ENCODE measurements around the gene PTCH2.

PTCH2 gene

DNA sequence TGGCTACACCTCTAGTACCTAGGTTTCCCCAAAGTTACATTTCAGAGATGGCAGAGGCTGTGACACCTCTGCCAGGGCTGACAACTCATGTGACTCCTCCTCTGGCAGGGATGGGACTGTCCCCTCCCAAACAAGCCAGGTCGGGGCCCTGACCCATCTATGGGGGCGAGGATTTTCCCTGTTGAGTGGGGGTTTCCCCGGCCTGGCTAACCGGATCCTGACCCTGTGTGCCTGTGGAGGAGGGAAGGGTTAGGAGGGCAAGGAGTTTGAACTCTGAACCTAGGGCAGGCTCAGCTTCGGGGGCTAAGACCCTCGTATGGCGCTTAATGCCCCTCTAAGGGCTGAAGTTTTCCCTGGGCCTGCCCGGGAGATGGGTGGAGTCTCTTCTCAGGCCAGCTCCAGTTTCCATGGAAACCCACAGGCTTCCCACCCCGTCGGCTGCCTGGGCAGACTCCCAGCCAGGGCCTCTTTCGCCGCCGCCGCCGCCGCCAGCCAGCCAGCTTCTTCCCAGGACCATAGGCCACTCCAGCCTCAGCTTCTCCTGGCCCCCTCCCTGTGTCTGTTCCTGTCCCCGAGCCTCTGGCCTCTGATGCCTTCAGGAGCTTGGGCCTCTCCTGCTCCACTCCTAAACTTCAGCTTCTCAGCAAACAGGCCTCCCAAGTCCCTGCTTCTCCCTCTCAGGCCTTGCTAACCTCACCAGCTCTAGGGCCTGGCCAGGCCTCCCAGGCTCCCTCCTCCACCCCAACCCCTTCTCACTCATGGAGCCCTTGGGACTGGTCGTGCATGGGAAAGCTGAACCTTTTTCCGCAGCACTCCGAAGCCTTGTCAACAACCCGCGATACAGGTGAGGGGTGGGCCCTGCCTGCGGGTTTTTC lies 34.8 kb downstream of the PTCH2 start, which contains the start of gene BTBD19:
Gene BTBD19 (plus strand): TSS at position 461 of the 875 bp plus-strand sequence. CDS start 298 bp downstream, at position 759.
- FAIRE-seq, result no peak

DNA sequence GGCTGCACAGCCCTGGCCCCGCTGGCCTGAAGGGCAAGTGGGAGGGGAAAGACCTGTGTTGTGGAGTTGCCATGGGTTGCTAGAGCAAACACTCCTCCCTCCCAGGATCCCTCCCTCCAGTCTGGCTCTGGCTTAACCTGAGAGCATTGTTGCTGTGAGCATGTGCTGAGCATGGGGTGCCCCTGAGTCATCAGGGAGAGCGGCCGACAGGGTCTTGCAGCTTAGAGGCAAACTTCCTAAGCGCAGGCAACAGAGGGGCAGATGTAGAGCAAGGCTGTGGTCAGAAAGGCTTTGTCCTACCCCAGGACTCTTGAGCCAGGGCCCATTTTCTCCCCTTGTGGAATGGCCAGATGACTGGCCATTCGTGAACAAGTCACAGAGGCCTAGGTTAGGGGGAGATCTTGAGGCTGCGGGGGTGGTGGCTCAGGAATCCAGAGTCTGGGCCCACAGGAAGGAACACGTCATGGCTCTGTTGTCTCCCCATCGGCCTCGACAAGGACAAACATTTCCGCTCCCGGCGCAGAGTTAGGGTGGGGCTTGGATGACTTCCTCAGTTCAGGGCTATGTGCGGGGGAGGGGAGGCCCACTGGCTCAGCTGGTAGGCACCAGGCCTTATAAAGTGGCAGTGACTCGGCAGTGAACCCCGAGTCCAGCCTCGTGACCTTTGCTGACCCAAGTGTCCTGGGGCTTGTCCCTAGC lies 35.5 kb downstream of the PTCH2 start:
- FAIRE-seq (peak; percentile 76), DNase-seq (ENCODE audit: insufficient read length, low spot score) (peak; percentile 95)
- peak; percentile 33; the same call in 1 of the 2 replicates for TF ChIP-seq POLR2A (IDR thresholded peaks at IDR 0.05; ENCODE audit: low read depth, low read length)

More for the DNA sequence above, 34.8 kb downstream of the PTCH2 start, which contains the start of gene BTBD19:
- DNase-seq (ENCODE audit: insufficient read length, low spot score), result no peak
- no peak for TF ChIP-seq POLR2A (IDR thresholded peaks at IDR 0.05; ENCODE audit: low read depth, low read length)

GRCh38 chr1:44806704-44807363 lies 36.2 kb downstream of the PTCH2 start, which contains the start of gene DYNLT4:
TSS of gene DYNLT4 (minus strand) at chr1:44807351. CDS start at chr1:44806668, 683 bp downstream.
- DNase-seq (ENCODE audit: insufficient read length, low spot score) (no peak), FAIRE-seq (no peak)

DNA sequence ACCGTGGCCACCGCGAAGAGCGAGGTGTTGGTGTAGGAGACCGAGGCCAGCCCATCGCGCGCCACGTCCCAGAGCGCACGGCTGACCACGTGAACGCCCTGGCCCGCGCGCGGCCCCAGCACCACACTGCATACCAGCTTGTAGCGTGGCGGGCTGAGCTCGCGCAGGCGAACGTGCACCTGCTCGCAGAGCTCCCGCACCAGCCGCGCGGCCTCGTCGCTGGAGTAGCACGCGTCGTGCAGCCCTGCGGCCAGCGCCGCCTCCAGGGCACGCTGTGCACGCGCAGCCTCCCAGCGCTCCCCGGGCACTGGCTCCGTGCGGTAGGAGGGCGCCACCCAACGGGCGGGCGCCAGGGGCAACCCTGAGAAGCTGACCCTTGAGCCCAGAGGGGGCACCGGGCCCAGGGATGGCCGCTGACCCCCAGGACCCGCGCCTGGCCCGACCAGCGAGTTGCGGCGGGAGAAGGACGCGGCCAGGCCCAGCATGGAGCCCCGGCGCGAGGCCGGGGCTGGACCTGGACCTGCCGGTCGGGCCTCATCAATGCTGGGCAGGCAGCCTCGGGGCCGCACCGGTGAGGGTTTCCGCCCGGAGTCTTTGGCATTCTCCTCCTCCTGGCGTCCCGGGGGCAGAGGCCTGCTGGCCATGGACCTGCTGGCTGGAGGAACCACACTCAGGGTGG lies 36.9 kb downstream of the PTCH2 start:
- no peak for FAIRE-seq
- no peak for DNase-seq (ENCODE audit: insufficient read length, low spot score)
- no peak for TF ChIP-seq POLR2A (IDR thresholded peaks at IDR 0.05; ENCODE audit: low read depth, low read length)

More at GRCh38 chr1:44806704-44807363, 36.2 kb downstream of the PTCH2 start, which contains the start of gene DYNLT4:
- no peak; the same call in 1 of the 2 replicates for TF ChIP-seq POLR2A (IDR thresholded peaks at IDR 0.05; ENCODE audit: low read depth, low read length)

- DNase-seq (ENCODE audit: insufficient read length, low spot score) (no peak), FAIRE-seq (no peak)
- no peak for TF ChIP-seq POLR2A (IDR thresholded peaks at IDR 0.05; ENCODE audit: low read depth, low read length)
Observed at GRCh38 chr1:44805311-44806024, 37.6 kb downstream of the PTCH2 start.

- TF ChIP-seq POLR2A (IDR thresholded peaks at IDR 0.05; ENCODE audit: low read depth, low read length), result no peak
- no peak for DNase-seq (ENCODE audit: insufficient read length, low spot score)
- no peak for FAIRE-seq
Observed at GRCh38 chr1:44803312-44804095, 39.5 kb downstream of the PTCH2 start.

DNA sequence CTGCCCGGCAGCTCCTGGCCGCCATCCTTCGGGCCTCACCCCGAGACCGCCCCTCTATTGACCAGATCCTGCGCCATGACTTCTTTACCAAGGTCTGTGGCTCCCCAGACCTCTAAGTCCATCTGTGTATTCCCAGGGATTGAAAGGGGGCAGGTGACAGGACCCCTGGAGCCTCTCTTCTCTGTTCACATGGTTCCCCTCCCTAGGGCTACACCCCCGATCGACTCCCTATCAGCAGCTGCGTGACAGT lies 40.1 kb downstream of the PTCH2 start:
- no peak for FAIRE-seq
- TF ChIP-seq POLR2A (IDR thresholded peaks at IDR 0.05; ENCODE audit: low read depth, low read length), result no peak
- no peak for DNase-seq (ENCODE audit: insufficient read length, low spot score)

GRCh38 chr1:44802306-44803061 lies 40.6 kb downstream of the PTCH2 start:
- DNase-seq (ENCODE audit: insufficient read length, low spot score) (no peak), FAIRE-seq (no peak)

DNA sequence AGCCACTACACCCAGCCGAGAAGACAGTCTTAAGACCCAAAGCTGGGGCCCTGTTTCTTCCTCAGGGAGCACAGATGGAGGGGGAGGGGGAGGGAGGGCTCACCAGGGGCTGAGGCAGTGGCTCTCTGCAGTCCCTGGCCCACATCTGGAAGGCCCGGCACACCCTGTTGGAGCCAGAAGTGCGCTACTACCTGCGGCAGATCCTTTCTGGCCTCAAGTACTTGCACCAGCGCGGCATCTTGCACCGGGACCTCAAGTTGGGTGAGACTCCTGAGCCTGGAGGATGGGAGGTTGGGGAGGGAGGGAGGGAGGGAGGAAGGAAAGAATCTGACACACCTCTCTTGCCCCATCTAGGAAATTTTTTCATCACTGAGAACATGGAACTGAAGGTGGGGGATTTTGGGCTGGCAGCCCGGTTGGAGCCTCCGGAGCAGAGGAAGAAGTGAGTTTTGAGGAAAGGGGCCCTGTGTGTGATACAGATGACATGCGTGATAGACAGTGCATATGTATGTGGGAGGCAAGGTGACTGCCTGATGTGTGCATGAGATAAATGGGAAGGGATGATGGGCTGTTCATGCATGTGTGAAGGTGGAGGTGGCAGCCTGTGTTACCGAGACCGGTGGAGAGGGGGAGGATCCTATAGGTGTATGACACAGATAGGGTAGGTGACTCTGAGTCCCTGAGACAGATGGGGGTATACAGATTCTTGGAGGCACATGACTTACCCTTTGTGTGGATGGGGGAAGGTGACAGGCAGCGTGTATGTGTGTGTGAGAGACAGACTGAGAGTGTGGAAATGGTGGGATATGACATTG lies 41.4 kb downstream of the PTCH2 start:
- DNase-seq (ENCODE audit: insufficient read length, low spot score) (no peak), FAIRE-seq (no peak)
- TF ChIP-seq POLR2A (IDR thresholded peaks at IDR 0.05; ENCODE audit: low read depth, low read length), result no peak

More at GRCh38 chr1:44802306-44803061, 40.6 kb downstream of the PTCH2 start:
- no peak for TF ChIP-seq POLR2A (IDR thresholded peaks at IDR 0.05; ENCODE audit: low read depth, low read length)

GRCh38 chr1:44799770-44800584 lies 43.1 kb downstream of the PTCH2 start, which contains the start of gene PLK3:
TSS of gene PLK3 (plus strand) at chr1:44800377. CDS start at chr1:44800464, 87 bp downstream.
- DNase-seq (ENCODE audit: insufficient read length, low spot score), result peak; percentile 87
- peak; percentile 98 for TF ChIP-seq POLR2A (IDR thresholded peaks at IDR 0.05; ENCODE audit: low read depth, low read length)
- FAIRE-seq, result peak; percentile 72

All from H54 (cell line).